ENCODE data around the gene CHAF1A. TPM values are rescaled to one million over a fixed set of nuclear protein-coding genes. Genes with fewer than 3 reads are reported as not detected.

The CHAF1A gene
- total and polyA plus RNA-seq, 2 of the 4 experiments (the other 2 are of a cell fraction) = 12.4 to 22.9 TPM

DNA sequence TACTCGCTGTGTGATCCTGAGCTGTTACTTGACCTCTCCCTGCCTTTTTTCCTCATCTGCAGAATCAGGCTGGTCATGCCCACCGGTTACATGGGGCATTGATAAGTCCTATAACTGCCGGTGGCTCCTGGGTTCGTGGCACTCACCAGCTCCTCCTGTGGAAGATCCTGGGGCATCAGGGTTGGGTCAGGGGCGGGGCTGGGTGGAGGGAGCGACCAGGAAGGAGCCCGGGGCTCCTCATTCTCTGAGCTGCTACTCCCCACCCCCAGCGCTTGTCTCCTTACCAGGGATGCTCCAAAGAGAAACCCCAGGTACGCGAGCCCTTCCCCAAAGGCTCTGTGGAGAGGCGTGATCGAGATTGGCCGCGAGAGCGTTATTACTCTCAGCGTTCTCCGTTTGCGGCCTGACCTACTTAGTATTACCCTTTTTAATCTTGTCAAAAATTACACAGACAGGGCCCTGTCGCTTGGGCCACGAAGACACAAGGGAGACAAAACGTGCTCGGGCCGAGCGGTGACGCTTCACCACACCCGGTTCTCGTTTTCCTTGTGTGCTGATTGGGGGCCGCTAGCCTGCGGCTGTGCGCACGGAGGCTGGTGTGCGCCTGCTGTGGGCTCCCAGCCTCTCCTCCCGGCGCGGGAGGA is 80.4 kb downstream of the CHAF1A start:
- H3K18ac ChIP-seq (ENCODE audit: low read depth, low read length) = no peak overlapping the region
- no peak overlapping the region for H4K8ac ChIP-seq (ENCODE audit: low read depth in 2 of 2, low read length in 2 of 2)
- H2BK120ac ChIP-seq (ENCODE audit: low read depth, low read length) = no peak overlapping the region
- no TSS peak for BruUV-seq (replicated peaks)
- H3K4me2 ChIP-seq (ENCODE audit: low read depth, low read length) = no peak overlapping the region
- H3K9me1 ChIP-seq (ENCODE audit: insufficient read depth, low read length) = no peaks in the 10 kb centered on the region
- no peaks in the 10 kb centered on the region for H3K9me3 ChIP-seq (ENCODE audit: control insufficient read depth, insufficient read depth, low read length)
- H3K4me1 ChIP-seq (ENCODE audit: control insufficient read depth, insufficient read depth, low read length) = no peaks in the 10 kb centered on the region
- no peaks in the 10 kb centered on the region for H3K27me3 ChIP-seq (ENCODE audit: control insufficient read depth, insufficient read depth, low read length)
- H3K14ac ChIP-seq (replicated peaks; ENCODE audit: low read depth, low read length) = no peak overlapping the region
- no peak overlapping the region for H2BK5ac ChIP-seq (ENCODE audit: low read depth, low read length, poor library complexity, severe bottlenecking)
- 96% methylated on average over 26 of the region's 35 CpGs; no CpG with 5 or more reads in 1 of the 2 experiments for WGBS, 2 experiments (ENCODE audit: extremely low coverage in 2 of 2, insufficient read length in 1 of 2)
- no peak overlapping the region for H2BK20ac ChIP-seq (ENCODE audit: low read depth, low read length)
- no peak overlapping the region for H2AK9ac ChIP-seq (replicated peaks; ENCODE audit: low read depth, low read length, poor library complexity)
- intact Hi-C loops (cut with micrococcal nuclease) (no loop called here), in situ Hi-C loops (cut with MboI; ENCODE audit: low sequenced_read_pairs) (no loop called here), dilution Hi-C loops (cut with HindIII; ENCODE audit: low sequenced_read_pairs, unreplicated experiment) (no loop called here)
- H4K20me1 ChIP-seq (ENCODE audit: insufficient read depth, low read length) = no peaks in the 10 kb centered on the region
- H3K4ac ChIP-seq (ENCODE audit: low read depth, low read length) = no peak overlapping the region
- no peak for ATAC-seq (ENCODE audit: low read depth)
- no peak overlapping the region for H3K56ac ChIP-seq (ENCODE audit: extremely low read depth, insufficient read depth, low read length)
- peaks cover 39% of the 10 kb centered on the region for H3K36me3 ChIP-seq (ENCODE audit: control insufficient read depth, insufficient read depth, low read length)
- no peak overlapping the region for H3K23ac ChIP-seq (ENCODE audit: low read depth, low read length)
- no peak for DNase-seq
- ChIA-PET CTCF (no interaction called here), POLR2A (ENCODE audit: unreplicated experiment) (no interaction called here)
- no peak overlapping the region for H3K4me3 ChIP-seq (ENCODE audit: insufficient read depth, low read depth, low read length)
- H3K27ac ChIP-seq (ENCODE audit: insufficient read depth, low read length) = no peak overlapping the region
- no peak overlapping the region for H3K9ac ChIP-seq (ENCODE audit: low read depth, low read length)
- no peak for TF ChIP-seq RFX5 (IDR thresholded peaks at IDR 0.05; ENCODE audit: low read depth, low read length)
- no peak for TF ChIP-seq CHD1 (IDR thresholded peaks at IDR 0.05; ENCODE audit: low read depth, low read length)
- TF ChIP-seq SMC3 (IDR thresholded peaks at IDR 0.05; ENCODE audit: low read depth, low read length) = no peak
- no peak for TF ChIP-seq CEBPB (IDR thresholded peaks at IDR 0.05; ENCODE audit: low read depth, low read length)
- no peak for TF ChIP-seq ELK1 (IDR thresholded peaks at IDR 0.05; ENCODE audit: borderline replicate concordance, low read depth, low read length)
- no peak for TF ChIP-seq MAFK (IDR thresholded peaks at IDR 0.05; ENCODE audit: low read depth, low read length)
- TF ChIP-seq RCOR1 (IDR thresholded peaks at IDR 0.05; ENCODE audit: insufficient replicate concordance, low read length) = no peak
- TF ChIP-seq, protein P1, sequence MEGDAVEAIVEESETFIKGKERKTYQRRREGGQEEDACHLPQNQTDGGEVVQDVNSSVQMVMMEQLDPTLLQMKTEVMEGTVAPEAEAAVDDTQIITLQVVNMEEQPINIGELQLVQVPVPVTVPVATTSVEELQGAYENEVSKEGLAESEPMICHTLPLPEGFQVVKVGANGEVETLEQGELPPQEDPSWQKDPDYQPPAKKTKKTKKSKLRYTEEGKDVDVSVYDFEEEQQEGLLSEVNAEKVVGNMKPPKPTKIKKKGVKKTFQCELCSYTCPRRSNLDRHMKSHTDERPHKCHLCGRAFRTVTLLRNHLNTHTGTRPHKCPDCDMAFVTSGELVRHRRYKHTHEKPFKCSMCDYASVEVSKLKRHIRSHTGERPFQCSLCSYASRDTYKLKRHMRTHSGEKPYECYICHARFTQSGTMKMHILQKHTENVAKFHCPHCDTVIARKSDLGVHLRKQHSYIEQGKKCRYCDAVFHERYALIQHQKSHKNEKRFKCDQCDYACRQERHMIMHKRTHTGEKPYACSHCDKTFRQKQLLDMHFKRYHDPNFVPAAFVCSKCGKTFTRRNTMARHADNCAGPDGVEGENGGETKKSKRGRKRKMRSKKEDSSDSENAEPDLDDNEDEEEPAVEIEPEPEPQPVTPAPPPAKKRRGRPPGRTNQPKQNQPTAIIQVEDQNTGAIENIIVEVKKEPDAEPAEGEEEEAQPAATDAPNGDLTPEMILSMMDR (conservative IDR thresholded peaks at IDR 0.05; ENCODE audit: low read depth, low read length) = no peak
- TF ChIP-seq USF2 (IDR thresholded peaks at IDR 0.05; ENCODE audit: low read depth, low read length) = no peak
- TF ChIP-seq BHLHE40 (IDR thresholded peaks at IDR 0.05; ENCODE audit: low read depth, low read length) = no peak
- H4K91ac ChIP-seq (ENCODE audit: insufficient read depth, low read depth, low read length) = no peak overlapping the region
- no peak overlapping the region for H4K5ac ChIP-seq (ENCODE audit: low read depth, low read length)
- no peak overlapping the region for H2AFZ ChIP-seq (replicated peaks; ENCODE audit: low read length, poor library complexity)
- H2AK5ac ChIP-seq (ENCODE audit: low read depth, low read length) = no peak overlapping the region
- H3K79me1 ChIP-seq (ENCODE audit: low read depth in 1 of 2, low read length in 2 of 2) = peaks cover 5 to 30% of the 10 kb centered on the region in 2 experiments
- no peak overlapping the region for H2BK15ac ChIP-seq (ENCODE audit: low read depth, low read length)
